Chondrocyte (in vitro differentiated cells): ENCODE data around the gene ABCB8. TPM values are rescaled to one million over a fixed set of nuclear protein-coding genes. Genes with fewer than 3 reads are reported as not detected.

Source experiments
- DNase-seq: peaks from one replicate; pipeline ENCODE4 v3.0.0; 2021; ENCODE audit warnings: mixed read lengths, low spot score
- H3K27ac Mint-ChIP-seq: one replicate; pipeline ENCODE4 v1.8.0; 2021; ENCODE audit warnings: mild to moderate bottlenecking, moderate library complexity, mixed read lengths; ENCODE audit not compliant: unreplicated experiment
- H3K27me3 Mint-ChIP-seq: 2 replicates; pipeline ENCODE4 v1.8.0; 2021; ENCODE audit warnings: low read depth, mixed read lengths
- H3K36me3 Mint-ChIP-seq: 2 replicates; pipeline ENCODE4 v1.8.0; 2021; ENCODE audit warnings: low read depth, mixed read lengths
- H3K4me1 Mint-ChIP-seq: 2 replicates; pipeline ENCODE4 v1.8.0; 2021; ENCODE audit warnings: low read depth, mild to moderate bottlenecking, mixed read lengths
- H3K4me3 Mint-ChIP-seq: one replicate; pipeline ENCODE4 v1.8.0; 2021; ENCODE audit warnings: mild to moderate bottlenecking, moderate library complexity, mixed read lengths; ENCODE audit not compliant: unreplicated experiment
- H3K9me3 Mint-ChIP-seq: 2 replicates; pipeline ENCODE4 v1.8.0; 2021; ENCODE audit warnings: low read depth, mixed read lengths
- CTCF ChIP-seq: fragments of 200-600 bp; sonication (generic); IDR thresholded peaks from 2 replicates; pipeline ENCODE4 v1.5.0; 2021; ENCODE audit warnings: antibody characterized with exemption, mild to moderate bottlenecking, moderate library complexity
- total RNA-seq: library from RNA; stranded (reverse); gene quantifications from 3 replicates; pipeline ENCODE4 v1.2.1, GENCODE V29; 2021

ABCB8 gene
- total RNA-seq, 1 donor from 2014 or later = 30.2 TPM

- peaks cover 16% of the 10 kb centered on the region for H3K36me3 Mint-ChIP-seq
Measured at GRCh38 chr7:151064454-151064853, 36.2 kb downstream of the ABCB8 start.

GRCh38 chr7:151064993-151065392 is 36.7 kb downstream of the ABCB8 start:
- no peak overlapping the region for H3K27ac Mint-ChIP-seq
- H3K27me3 Mint-ChIP-seq = no peaks in the 10 kb centered on the region
- no peak overlapping the region for H3K4me3 Mint-ChIP-seq
- no peak for DNase-seq
- no peak for TF ChIP-seq CTCF
- H3K9me3 Mint-ChIP-seq = no peaks in the 10 kb centered on the region
- peaks cover 17% of the 10 kb centered on the region for H3K36me3 Mint-ChIP-seq
- peaks cover 37% of the 10 kb centered on the region for H3K4me1 Mint-ChIP-seq

More at GRCh38 chr7:151064454-151064853, 36.2 kb downstream of the ABCB8 start:
- no peak overlapping the region for H3K27ac Mint-ChIP-seq
- H3K4me3 Mint-ChIP-seq = no peak overlapping the region
- H3K4me1 Mint-ChIP-seq = peaks cover 37% of the 10 kb centered on the region
- no peak for DNase-seq
- H3K9me3 Mint-ChIP-seq = no peaks in the 10 kb centered on the region
- no peak for TF ChIP-seq CTCF
- H3K27me3 Mint-ChIP-seq = no peaks in the 10 kb centered on the region

GRCh38 chr7:151065516-151065915 is 37.3 kb downstream of the ABCB8 start:
- no peak overlapping the region for H3K4me3 Mint-ChIP-seq
- H3K27ac Mint-ChIP-seq = peak overlapping the region; percentile 32

GRCh38 chr7:151066273-151066974 is 38.2 kb downstream of the ABCB8 start:
- Mint-ChIP-seq H3K27ac (no peak overlapping the region), H3K27me3 (no peaks in the 10 kb centered on the region), H3K4me1 (peaks cover 29% of the 10 kb centered on the region), H3K9me3 (no peaks in the 10 kb centered on the region), H3K4me3 (no peak overlapping the region), H3K36me3 (peaks cover 19% of the 10 kb centered on the region)
- no peak for TF ChIP-seq CTCF
- no peak for DNase-seq

More at GRCh38 chr7:151065516-151065915, 37.3 kb downstream of the ABCB8 start:
- H3K4me1 Mint-ChIP-seq = peaks cover 37% of the 10 kb centered on the region
- no peaks in the 10 kb centered on the region for H3K9me3 Mint-ChIP-seq
- TF ChIP-seq CTCF = no peak
- H3K27me3 Mint-ChIP-seq = no peaks in the 10 kb centered on the region
- DNase-seq = no peak
- H3K36me3 Mint-ChIP-seq = peaks cover 17% of the 10 kb centered on the region

- peaks cover 20% of the 10 kb centered on the region for H3K4me1 Mint-ChIP-seq
- H3K36me3 Mint-ChIP-seq = peaks cover 26% of the 10 kb centered on the region
- TF ChIP-seq CTCF = no peak
- H3K9me3 Mint-ChIP-seq = no peaks in the 10 kb centered on the region
- H3K27ac Mint-ChIP-seq = peak overlapping the region; percentile 36
- no peaks in the 10 kb centered on the region for H3K27me3 Mint-ChIP-seq
- DNase-seq = no peak
- H3K4me3 Mint-ChIP-seq = no peak overlapping the region
Measured at GRCh38 chr7:151068069-151068773, 40.0 kb downstream of the ABCB8 start.
